ENCODE measurements around the gene REXO4. TPM values are rescaled to one million over a fixed set of nuclear protein-coding genes. Genes with fewer than 3 reads are reported as not detected.

REXO4 gene
- total and polyA plus RNA-seq, 2 donors (not counting 1 experiment from before 2014, with no cell fraction given): 25.0 to 37.1 TPM

DNA sequence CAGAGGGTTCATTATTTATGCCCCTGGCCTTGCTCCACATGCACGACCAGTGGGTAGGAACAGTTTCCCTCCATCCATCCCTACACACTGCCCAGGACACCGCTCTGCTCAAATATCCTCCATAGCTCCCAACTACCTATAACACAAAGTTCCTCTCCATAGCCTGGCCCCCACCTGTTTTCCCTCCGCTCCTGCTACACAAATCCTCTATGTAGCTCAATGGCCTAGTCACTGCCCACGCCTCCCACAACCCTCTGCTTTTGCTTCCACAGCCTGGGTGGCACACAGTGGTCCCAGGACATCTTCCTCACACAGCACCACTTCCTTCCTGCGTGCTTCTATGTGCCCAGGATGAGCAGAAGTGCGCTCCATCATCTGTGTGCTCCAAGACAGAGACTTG, 20.4 kb downstream of the REXO4 start:
- no peak overlapping the region for H3K27ac Mint-ChIP-seq
- H3K4me3 Mint-ChIP-seq: no peak overlapping the region

DNA sequence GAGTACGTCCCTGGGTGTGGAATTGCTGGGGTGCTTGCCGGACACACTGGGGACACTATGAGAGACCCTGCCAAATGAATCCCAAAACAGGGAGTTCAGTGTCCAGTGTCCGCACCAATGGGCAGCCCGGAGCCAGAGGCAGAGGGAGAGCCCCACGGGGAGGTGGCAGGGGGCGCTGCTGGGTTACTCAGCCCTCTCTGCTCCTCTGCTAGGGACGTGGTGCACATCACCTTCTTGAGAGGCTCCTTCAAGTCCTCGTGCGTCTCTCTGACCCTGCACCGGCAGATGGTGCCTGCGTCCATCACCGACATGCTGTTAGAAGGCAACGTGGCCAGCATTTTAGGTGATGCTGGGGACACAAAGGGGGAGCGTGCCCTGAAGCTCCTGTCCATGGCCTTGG, 20.9 kb downstream of the REXO4 start:
- TF ChIP-seq, protein P1, sequence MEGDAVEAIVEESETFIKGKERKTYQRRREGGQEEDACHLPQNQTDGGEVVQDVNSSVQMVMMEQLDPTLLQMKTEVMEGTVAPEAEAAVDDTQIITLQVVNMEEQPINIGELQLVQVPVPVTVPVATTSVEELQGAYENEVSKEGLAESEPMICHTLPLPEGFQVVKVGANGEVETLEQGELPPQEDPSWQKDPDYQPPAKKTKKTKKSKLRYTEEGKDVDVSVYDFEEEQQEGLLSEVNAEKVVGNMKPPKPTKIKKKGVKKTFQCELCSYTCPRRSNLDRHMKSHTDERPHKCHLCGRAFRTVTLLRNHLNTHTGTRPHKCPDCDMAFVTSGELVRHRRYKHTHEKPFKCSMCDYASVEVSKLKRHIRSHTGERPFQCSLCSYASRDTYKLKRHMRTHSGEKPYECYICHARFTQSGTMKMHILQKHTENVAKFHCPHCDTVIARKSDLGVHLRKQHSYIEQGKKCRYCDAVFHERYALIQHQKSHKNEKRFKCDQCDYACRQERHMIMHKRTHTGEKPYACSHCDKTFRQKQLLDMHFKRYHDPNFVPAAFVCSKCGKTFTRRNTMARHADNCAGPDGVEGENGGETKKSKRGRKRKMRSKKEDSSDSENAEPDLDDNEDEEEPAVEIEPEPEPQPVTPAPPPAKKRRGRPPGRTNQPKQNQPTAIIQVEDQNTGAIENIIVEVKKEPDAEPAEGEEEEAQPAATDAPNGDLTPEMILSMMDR (IDR thresholded peaks at IDR 0.05): no peak
- no peak for TF ChIP-seq EZH2 (IDR thresholded peaks at IDR 0.05; ENCODE audit: borderline replicate concordance, insufficient read depth, low read depth, low read length, poor library complexity, severe bottlenecking)
- Histone ChIP-seq H3K27ac (ENCODE audit: low read length in 2 of 2) (no peak overlapping the region), H3K4me3 (ENCODE audit: control extremely low read depth in 1 of 5, extremely low read depth in 1 of 5, insufficient read depth in 1 of 5, low read depth in 2 of 5, low read length in 4 of 5) (no peak overlapping the region), H3K9me3 (ENCODE audit: control extremely low read depth in 1 of 3, control insufficient read depth in 2 of 3, insufficient read depth in 1 of 3, low read length in 2 of 3) (no peaks in the 10 kb centered on the region), H3K4me1 (ENCODE audit: control insufficient read depth in 2 of 2, insufficient read depth in 2 of 2, low read length in 2 of 2) (no peaks in the 10 kb centered on the region), H2AFZ (ENCODE audit: insufficient read depth, low read depth, low read length, poor library complexity, severe bottlenecking) (no peak overlapping the region), H3K4me2 (replicated peaks; ENCODE audit: low read depth, low read length, poor library complexity, severe bottlenecking) (no peak overlapping the region), H3K27me3 (replicated peaks in 1 of 4; ENCODE audit: control extremely low read depth in 1 of 4, control insufficient read depth in 3 of 4, insufficient read depth in 4 of 4, low read length in 3 of 4) (no peaks in the 10 kb centered on the region), H4K20me1 (ENCODE audit: control insufficient read depth, insufficient read depth, low read length, poor library complexity, severe bottlenecking) (no peaks in the 10 kb centered on the region), H3K36me3 (replicated peaks in 1 of 2; ENCODE audit: control extremely low read depth in 1 of 2, control insufficient read depth in 1 of 2, extremely low read depth in 1 of 2, insufficient read depth in 2 of 2, low read length in 1 of 2) (no peaks in the 10 kb centered on the region), H3K9ac (ENCODE audit: low read length) (no peak overlapping the region), H3K79me2 (ENCODE audit: control insufficient read depth, insufficient read depth, low read length) (no peaks in the 10 kb centered on the region)
- no peak overlapping the region for H3K27ac Mint-ChIP-seq
- no peaks in the 10 kb centered on the region for H3K4me1 Mint-ChIP-seq
- intact Hi-C loops (cut with micrococcal nuclease): no loop called here
- DNase-seq (no peak), ATAC-seq (ENCODE audit: low read depth) (no peak)
- H3K4me3 Mint-ChIP-seq: no peak overlapping the region
- CTCF ChIA-PET: interaction anchor here (0.7 kb wide), 1 partner anchor 639 kb away, joined by 3 read pairs; no protein-coding TSS in a partner anchor
- POLR2A ChIA-PET: no interaction called here
- H3K9me3 Mint-ChIP-seq (ENCODE audit: insufficient read depth): no peaks in the 10 kb centered on the region
- WGBS (ENCODE audit: insufficient coverage): 55% methylated on average over 14 of the region's 14 CpGs
- no peaks in the 10 kb centered on the region for H3K27me3 Mint-ChIP-seq

More for the DNA sequence above, 20.4 kb downstream of the REXO4 start:
- no peak overlapping the region for H3K4me3 ChIP-seq (ENCODE audit: control extremely low read depth in 1 of 5, extremely low read depth in 1 of 5, insufficient read depth in 1 of 5, low read depth in 2 of 5, low read length in 4 of 5)
- no peak overlapping the region for H3K9ac ChIP-seq (ENCODE audit: low read length)
- intact Hi-C loops (cut with micrococcal nuclease): no loop called here
- ChIA-PET POLR2A (no interaction called here), CTCF (interaction anchor here (0.5 to 0.7 kb wide), 2 partner anchors 110 to 639 kb away, joined by 3 to 5 read pairs; no protein-coding TSS in a partner anchor)
- no peaks in the 10 kb centered on the region for H3K4me1 ChIP-seq (ENCODE audit: control insufficient read depth in 2 of 2, insufficient read depth in 2 of 2, low read length in 2 of 2)
- TF ChIP-seq EZH2 (IDR thresholded peaks at IDR 0.05; ENCODE audit: borderline replicate concordance, insufficient read depth, low read depth, low read length, poor library complexity, severe bottlenecking): no peak
- TF ChIP-seq, protein P1 (IDR thresholded peaks at IDR 0.05): no peak
- Mint-ChIP-seq H3K27me3 (no peaks in the 10 kb centered on the region), H3K4me1 (no peaks in the 10 kb centered on the region), H3K9me3 (ENCODE audit: insufficient read depth) (no peaks in the 10 kb centered on the region)
- ATAC-seq (ENCODE audit: low read depth) (no peak), DNase-seq (no peak)
- no peaks in the 10 kb centered on the region for H3K27me3 ChIP-seq (replicated peaks in 1 of 4; ENCODE audit: control extremely low read depth in 1 of 4, control insufficient read depth in 3 of 4, insufficient read depth in 4 of 4, low read length in 3 of 4)
- 88% methylated on average over 4 of the region's 6 CpGs for WGBS (ENCODE audit: insufficient coverage)
- H3K36me3 ChIP-seq (replicated peaks in 1 of 2; ENCODE audit: control extremely low read depth in 1 of 2, control insufficient read depth in 1 of 2, extremely low read depth in 1 of 2, insufficient read depth in 2 of 2, low read length in 1 of 2): peaks cover 0 to under 1% of the 10 kb centered on the region in 2 experiments
- no peaks in the 10 kb centered on the region for H3K9me3 ChIP-seq (ENCODE audit: control extremely low read depth in 1 of 3, control insufficient read depth in 2 of 3, insufficient read depth in 1 of 3, low read length in 2 of 3)
- no peaks in the 10 kb centered on the region for H3K79me2 ChIP-seq (ENCODE audit: control insufficient read depth, insufficient read depth, low read length)
- H3K27ac ChIP-seq (ENCODE audit: low read length in 2 of 2): no peak overlapping the region
- H3K4me2 ChIP-seq (replicated peaks; ENCODE audit: low read depth, low read length, poor library complexity, severe bottlenecking): no peak overlapping the region
- H4K20me1 ChIP-seq (ENCODE audit: control insufficient read depth, insufficient read depth, low read length, poor library complexity, severe bottlenecking): no peaks in the 10 kb centered on the region
- no peak overlapping the region for H2AFZ ChIP-seq (ENCODE audit: insufficient read depth, low read depth, low read length, poor library complexity, severe bottlenecking)
